ENCODE data around the gene RFPL2.

RFPL2 gene

DNA sequence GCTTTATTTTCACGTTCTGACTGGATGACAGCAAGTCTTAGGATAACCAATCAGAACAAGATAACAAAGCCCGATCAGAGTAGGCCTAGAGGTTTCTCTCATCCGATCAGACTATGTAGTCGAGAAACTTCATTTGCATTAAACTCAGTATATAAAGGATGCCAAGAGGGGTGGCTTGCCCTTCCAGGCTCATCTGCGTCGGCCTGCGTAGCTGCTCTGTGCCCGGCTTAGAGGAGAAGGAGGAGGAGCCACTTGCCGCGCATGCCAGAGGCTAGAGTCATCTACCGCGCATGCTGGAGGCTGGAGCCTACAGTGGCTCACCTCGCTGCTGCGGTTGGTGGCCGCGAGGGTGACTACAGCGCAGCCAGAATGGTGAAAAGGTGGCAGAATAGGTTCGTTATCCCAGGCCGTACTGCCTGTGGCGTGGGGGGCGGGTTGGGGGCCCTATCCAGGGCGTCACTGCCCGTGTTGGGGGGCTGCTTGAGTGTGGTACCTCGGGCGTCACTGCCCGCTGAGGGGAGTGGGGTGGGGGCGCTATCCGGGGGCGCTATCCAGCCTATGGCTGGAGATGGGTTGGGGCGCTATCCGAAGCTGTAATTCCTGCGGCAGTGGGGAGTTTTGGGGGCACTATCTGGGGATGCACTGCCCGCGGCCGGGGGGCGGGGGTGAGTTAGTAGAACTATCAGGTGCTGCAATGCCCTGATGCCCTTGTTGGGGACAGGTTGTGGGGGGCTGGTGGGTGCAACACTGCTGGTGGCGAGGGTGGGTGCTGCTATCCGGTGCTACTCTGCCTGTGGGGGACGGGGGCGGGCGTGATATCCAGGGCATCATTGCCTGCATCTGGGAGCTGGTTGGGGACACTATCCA is at the start of gene RFPL2:
TSS of gene RFPL2 (minus strand) at position 218 of the 867 bp plus-strand sequence. CDS start 2,622 bp downstream, outside the sequence.
- DNase-seq = no peak

- no peak for DNase-seq
Measured at GRCh38 chr22:32249231-32249630, 44.4 kb upstream of the RFPL2 start.

GRCh38 chr22:32248276-32248675 is 43.4 kb upstream of the RFPL2 start:
- no peak for DNase-seq

GRCh38 chr22:32246166-32246565 is 41.3 kb upstream of the RFPL2 start:
- DNase-seq = no peak

- no peak for DNase-seq
Measured at GRCh38 chr22:32245042-32245441, 40.2 kb upstream of the RFPL2 start.

GRCh38 chr22:32244547-32244946 is 39.7 kb upstream of the RFPL2 start:
- no peak for DNase-seq

DNA sequence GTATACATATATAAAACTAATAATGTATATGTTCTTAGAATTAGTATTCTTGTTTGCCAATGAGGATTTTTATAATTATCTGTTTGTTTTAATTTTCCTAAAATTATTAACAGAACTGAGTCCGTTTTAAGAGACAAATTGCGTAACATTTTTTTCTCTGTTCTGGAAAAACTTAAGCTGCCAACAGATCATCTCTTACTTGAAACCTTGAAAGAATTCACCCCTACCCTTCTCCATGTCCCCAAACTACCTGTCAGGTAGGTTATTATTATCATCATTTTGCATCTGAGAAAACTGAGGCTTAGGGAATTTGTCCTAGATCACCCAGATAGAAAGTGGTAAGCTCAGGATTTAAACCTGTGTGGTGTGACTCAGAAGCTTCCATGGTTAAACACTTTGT is 35.6 kb upstream of the RFPL2 start:
- no peak for DNase-seq

- peak; percentile 50 for DNase-seq
Measured at GRCh38 chr22:32237906-32238305, 33.0 kb upstream of the RFPL2 start.

DNA sequence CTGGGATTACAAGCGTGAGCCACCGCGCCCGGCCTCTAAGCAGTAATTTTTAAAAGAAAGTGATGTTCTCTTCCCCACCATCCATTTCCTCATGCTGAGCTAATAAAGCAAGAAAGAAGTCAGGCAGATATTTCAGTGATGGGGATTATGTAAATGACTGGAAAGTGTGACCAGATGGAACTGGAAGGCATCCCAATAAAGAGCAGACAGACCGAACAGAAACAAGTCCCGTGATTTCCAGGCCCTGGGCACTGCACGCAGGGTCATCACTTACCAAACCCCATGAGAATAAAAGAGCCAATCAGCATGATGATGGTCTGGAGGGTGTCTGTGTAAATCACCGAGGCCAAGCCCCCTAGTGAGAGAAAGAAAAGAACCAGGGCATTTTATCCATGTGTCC is 32.1 kb upstream of the RFPL2 start:
- no peak for DNase-seq

- DNase-seq = no peak
Measured at GRCh38 chr22:32233091-32233490, 28.2 kb upstream of the RFPL2 start.

DNA sequence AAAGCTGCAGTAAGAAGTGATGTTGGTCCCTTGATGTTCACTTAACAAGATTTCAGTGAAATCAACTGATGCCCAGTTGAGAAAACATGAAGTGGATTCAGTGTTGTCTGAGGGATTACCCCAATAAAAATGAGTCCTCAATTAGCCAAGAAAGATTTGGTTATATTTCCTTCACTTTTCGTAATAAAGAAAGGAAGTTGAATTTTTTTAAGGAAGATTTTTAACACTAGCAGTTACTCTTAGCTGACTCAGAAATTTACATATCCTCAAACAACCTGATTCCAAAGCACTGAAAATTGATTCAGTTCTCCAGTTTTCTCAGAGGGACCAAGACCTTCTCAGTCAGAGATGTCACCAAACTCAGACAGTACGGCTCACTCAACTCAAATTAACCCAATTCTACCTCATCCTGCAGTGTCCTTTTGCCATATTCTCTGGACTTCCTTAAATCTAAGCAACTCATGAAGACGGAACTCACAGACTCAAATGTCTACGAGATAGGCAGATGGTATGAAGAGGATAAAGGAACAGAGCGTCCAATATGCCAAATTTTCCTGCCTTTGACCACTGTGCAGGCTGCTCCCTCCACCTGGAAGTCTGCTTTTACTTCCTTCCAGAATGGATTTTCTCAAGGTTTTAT is 27.4 kb upstream of the RFPL2 start:
- DNase-seq = no peak

- DNase-seq = no peak
Measured at GRCh38 chr22:32226326-32227104, 21.6 kb upstream of the RFPL2 start.

GRCh38 chr22:32222991-32223390 is 18.1 kb upstream of the RFPL2 start:
- DNase-seq = no peak

DNA sequence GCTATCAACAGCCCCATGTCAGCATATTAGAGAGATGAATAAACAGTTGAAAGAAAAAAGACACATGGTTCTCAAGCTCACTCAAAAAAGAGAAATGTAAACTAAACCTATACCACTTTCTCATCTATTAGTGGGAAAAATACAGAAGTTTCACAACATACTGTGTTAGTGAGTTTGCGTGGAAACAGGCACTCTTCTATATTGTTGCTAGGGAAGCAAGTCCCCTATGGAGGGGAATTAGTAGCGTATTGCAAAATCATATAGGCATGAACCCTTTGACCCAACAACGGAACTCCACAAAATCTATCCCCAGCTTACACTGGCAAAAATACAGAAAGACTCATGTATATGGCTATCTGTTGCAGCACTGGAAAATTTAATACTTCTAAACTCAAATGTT is 14.2 kb upstream of the RFPL2 start:
- DNase-seq = no peak

DNA sequence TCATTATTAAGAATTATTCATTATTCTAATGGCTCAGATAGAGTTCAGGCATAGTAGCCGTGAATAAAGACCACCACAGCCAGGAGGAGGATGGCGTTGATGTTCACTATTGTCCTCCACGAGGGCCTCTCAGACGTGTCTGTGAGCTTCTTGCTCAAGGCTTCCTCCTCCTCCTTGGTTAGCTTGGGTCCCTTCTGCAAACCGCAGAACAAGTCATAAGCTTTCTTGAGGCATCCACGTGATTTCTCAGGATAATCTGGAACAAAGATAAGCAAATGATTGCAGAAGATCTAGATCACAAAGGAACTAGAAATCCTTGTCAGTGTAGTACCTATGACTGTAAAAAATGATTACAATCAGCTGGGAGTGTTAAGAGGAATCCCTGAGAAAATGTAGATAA is 13.6 kb upstream of the RFPL2 start:
- no peak for DNase-seq

GRCh38 chr22:32217465-32217864 is 12.6 kb upstream of the RFPL2 start:
- DNase-seq = no peak

- DNase-seq = no peak
Measured at GRCh38 chr22:32216911-32217310, 12.0 kb upstream of the RFPL2 start.

DNA sequence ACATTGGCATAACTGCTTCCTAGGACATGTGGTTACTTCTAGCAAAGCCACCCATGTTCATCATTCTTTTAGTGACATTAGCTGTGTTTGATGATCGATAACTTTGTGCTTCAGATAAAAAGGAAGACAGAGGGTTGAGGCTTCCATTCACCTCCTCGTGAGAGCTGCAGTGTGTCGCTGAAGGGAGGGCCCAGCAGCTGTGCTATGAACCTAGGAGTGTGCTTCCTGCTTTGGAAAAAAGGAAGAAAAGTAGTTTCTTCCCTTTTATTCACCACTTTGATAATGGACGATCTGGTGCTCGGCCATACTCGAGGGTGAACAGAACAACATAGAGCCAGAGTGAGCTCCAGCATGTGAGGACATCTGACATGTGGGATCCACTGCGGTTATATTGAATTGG is 6.1 kb upstream of the RFPL2 start:
- no peak for DNase-seq

- no peak for DNase-seq
Measured at GRCh38 chr22:32208681-32209080, 3.8 kb upstream of the RFPL2 start.

GRCh38 chr22:32207971-32208480 is 3.2 kb upstream of the RFPL2 start:
- DNase-seq = no peak

DNA sequence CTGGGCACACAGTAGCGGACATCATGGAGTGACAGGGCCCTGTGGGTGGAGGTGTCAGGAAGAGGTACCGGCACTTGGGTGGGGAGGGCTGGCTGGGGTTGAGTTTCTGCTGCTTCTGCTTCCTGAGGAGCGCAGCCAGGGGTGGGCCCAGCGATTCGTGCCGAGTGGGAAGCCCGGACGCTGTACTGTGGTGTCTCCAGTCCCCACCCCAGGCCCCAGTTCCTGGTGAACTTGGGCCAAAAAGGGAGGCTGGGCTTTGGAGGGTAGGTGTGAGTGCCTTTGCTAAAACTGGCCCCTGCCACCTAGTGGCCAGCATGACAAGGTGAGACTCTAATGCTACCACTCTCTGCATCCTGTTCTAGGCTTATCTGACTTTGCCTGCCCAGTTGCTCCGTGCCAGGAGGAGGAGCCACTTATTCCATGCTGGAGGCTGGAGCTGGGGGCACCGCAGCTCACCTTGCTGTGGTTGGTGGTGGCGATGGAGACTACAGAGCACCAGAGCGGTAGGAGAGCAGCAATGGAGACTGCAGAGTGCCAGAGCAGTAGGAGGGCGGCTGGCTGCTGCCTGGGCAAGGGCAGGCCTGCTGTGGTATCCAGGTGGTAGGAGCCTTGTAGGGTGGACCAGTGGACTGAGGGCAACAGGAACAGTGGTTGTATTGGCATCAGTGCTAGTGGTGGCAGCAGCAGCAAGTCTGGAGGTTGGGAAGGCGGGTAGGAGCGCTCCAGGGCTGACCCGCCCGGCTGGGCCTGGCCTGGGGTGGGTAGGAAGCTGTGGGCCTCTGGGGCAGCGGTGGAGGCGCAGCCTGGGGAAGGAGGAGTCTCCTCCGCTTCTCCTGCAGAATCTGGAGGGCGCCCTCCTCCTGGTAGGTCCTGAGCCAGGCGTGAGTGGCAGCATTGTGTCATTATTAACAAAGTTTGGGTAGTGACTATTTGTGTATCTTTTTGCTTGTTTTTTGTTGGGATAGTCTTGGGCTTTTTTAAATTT is 2.2 kb upstream of the RFPL2 start:
- peak; percentile 4 for DNase-seq

Measured in NCI-H774 (cell line).